GM12878 (cell line): Measurements from ENCODE around the gene SAMD4A. TPM values are rescaled to one million over a fixed set of nuclear protein-coding genes. Genes with fewer than 3 reads are reported as not detected.

Source experiments
- ATAC-seq: fragments of 200-7000 bp; cut with Tn5 transposase; 3 replicates; pipeline ENCODE4 v1.9.1; 2020; ENCODE audit warnings: mild to moderate bottlenecking, moderate library complexity
- BruUV-seq: library from RNA; stranded (reverse); fragments of 400-500 nt; replicated peaks from 2 replicates; lab custom pipeline; 2021; lab: Mats Ljungman, UMichigan
- CTCF ChIA-PET: fragments of 300-600 bp; sonication (Branson Sonifier 250); formaldehyde crosslinking; extraction: SDS; loops from one replicate; lab custom pipeline; 2021; ENCODE audit warnings: inconsistent platforms; lab: Yijun Ruan, JAX
- POLR2A ChIA-PET: fragments of 350-600 bp; formaldehyde crosslinking; extraction: SDS; loops from one replicate; lab custom pipeline; 2021; ENCODE audit warnings: inconsistent platforms; lab: Charles Lee
- RAD21 ChIA-PET: fragments of 300-600 bp; sonication (Branson Sonifier 250); formaldehyde crosslinking; loops from one replicate; lab custom pipeline; 2023; ENCODE audit warnings: antibody characterized with exemption; ENCODE audit not compliant: unreplicated experiment; lab: Charles Lee
- SMC1A ChIA-PET: fragments of 300-600 bp; sonication (Branson Sonifier 250); formaldehyde crosslinking; loops from one replicate; lab custom pipeline; 2023; ENCODE audit not compliant: unreplicated experiment, uncharacterized antibody; lab: Charles Lee
- DNase-seq: peaks from one replicate; pipeline ENCODE4 v3.0.0-alpha.2; 2011; ENCODE audit warnings: low read depth, low spot score
- FAIRE-seq: peaks from 3 replicates; lab custom pipeline; 2011; peaks lifted over from hg19 to GRCh38; lab: Jason Lieb, UNC
- H2AFZ ChIP-seq: 2 replicates; pipeline ENCODE4 v1.6.0; 2011; ENCODE audit warnings: low read depth, low read length, control low read depth; ENCODE audit not compliant: control insufficient read depth
- H3K27ac ChIP-seq: 2 replicates; pipeline ENCODE4 v1.5.1; 2011; ENCODE audit warnings: control low read depth; ENCODE audit not compliant: control insufficient read depth, insufficient read depth
- H3K27me3 ChIP-seq, 2 experiments: replicated peaks in 1 of 2; 2 replicates each; pipeline versions ENCODE4 v1.6.0 to v1.6.1; 2011; ENCODE audit warnings: low read length in 1 of 2; ENCODE audit not compliant: control insufficient read depth in 2 of 2, insufficient read depth in 2 of 2
- H3K36me3 ChIP-seq, 2 experiments: 2 replicates each; pipeline ENCODE4 v1.5.1; 2011; ENCODE audit warnings: low read length in 1 of 2; ENCODE audit not compliant: control insufficient read depth in 2 of 2, insufficient read depth in 2 of 2
- H3K4me1 ChIP-seq: 2 replicates; pipeline ENCODE4 v1.6.1; 2011; ENCODE audit warnings: mild to moderate bottlenecking, low read length, moderate library complexity, mixed read lengths; ENCODE audit not compliant: control insufficient read depth, insufficient read depth
- H3K4me2 ChIP-seq: 2 replicates; pipeline ENCODE4 v1.6.0; 2011; ENCODE audit warnings: control low read depth; ENCODE audit not compliant: control insufficient read depth, insufficient read depth
- H3K4me3 ChIP-seq: fragments of 200-600 bp; sonication (generic); 2 replicates; pipeline ENCODE4 v1.5.1; 2016
- H3K79me2 ChIP-seq: 2 replicates; pipeline ENCODE4 v1.6.0; 2011; ENCODE audit warnings: low read length; ENCODE audit not compliant: control insufficient read depth, insufficient read depth
- H3K9ac ChIP-seq: 2 replicates; pipeline ENCODE4 v1.8.0; 2011; ENCODE audit warnings: low read length, control low read depth, mixed read lengths; ENCODE audit not compliant: control insufficient read depth, insufficient read depth
- H3K9me3 ChIP-seq: replicated peaks from 3 replicates; pipeline ENCODE4 v1.5.1; 2011; ENCODE audit warnings: mild to moderate bottlenecking, low read length; ENCODE audit not compliant: control insufficient read depth, insufficient read depth
- H4K20me1 ChIP-seq: 2 replicates; pipeline ENCODE4 v1.6.0; 2011; ENCODE audit not compliant: control insufficient read depth, insufficient read depth
- BACH1 ChIP-seq: fragments of 450-650 bp; IDR thresholded peaks from 2 replicates; pipeline ENCODE4 v1.6.1; 2017; ENCODE audit warnings: mild to moderate bottlenecking, borderline replicate concordance
- CUX1 ChIP-seq: IDR thresholded peaks from 2 replicates; pipeline ENCODE4 v1.6.1; 2012; ENCODE audit warnings: improper control_type of control experiment, low read depth, low read length; ENCODE audit not compliant: insufficient replicate concordance
- EGR1 ChIP-seq, 2 experiments: IDR thresholded peaks; 1 replicate in 1 of 2; 2 replicates in 1 of 2; pipeline ENCODE4 v1.6.1; 2011 to 2012; ENCODE audit warnings: low read depth in 2 of 2, low read length in 2 of 2, borderline replicate concordance in 1 of 2, mild to moderate bottlenecking in 1 of 2, moderate library complexity in 1 of 2
- JUND ChIP-seq: IDR thresholded peaks from 2 replicates; pipeline ENCODE4 v1.6.1; 2012; ENCODE audit warnings: low read depth, mild to moderate bottlenecking, low read length, improper control_type of control experiment, moderate library complexity
- MLLT1 ChIP-seq: fragments of 450-650 bp; IDR thresholded peaks from 2 replicates; pipeline ENCODE4 v1.6.1; 2016; ENCODE audit warnings: mild to moderate bottlenecking
- NFIC ChIP-seq: IDR thresholded peaks from 2 replicates; pipeline ENCODE4 v1.6.1; 2012; ENCODE audit warnings: low read depth, mild to moderate bottlenecking, inconsistent platforms, low read length, moderate library complexity
- NRF1 ChIP-seq: conservative IDR thresholded peaks from 2 replicates; pipeline ENCODE4 v1.6.1; 2011; ENCODE audit warnings: mild to moderate bottlenecking, low read depth, low read length, improper control_type of control experiment
- PKNOX1 ChIP-seq: fragments of 450-650 bp; IDR thresholded peaks from 2 replicates; pipeline ENCODE4 v1.6.1; 2016; ENCODE audit warnings: mild to moderate bottlenecking
- PML ChIP-seq: IDR thresholded peaks from 2 replicates; pipeline ENCODE4 v1.6.1; 2012; ENCODE audit warnings: low read length, inconsistent platforms
- SIX5 ChIP-seq: IDR thresholded peaks from 2 replicates; pipeline ENCODE4 v1.6.1; 2011; ENCODE audit warnings: mild to moderate bottlenecking, low read depth, low read length, moderate library complexity; ENCODE audit not compliant: severe bottlenecking
- SREBF1 ChIP-seq: IDR thresholded peaks from 2 replicates; pipeline ENCODE4 v1.6.1; 2012; ENCODE audit warnings: mild to moderate bottlenecking, low read length
- ZNF24 ChIP-seq: fragments of 450-650 bp; IDR thresholded peaks from 2 replicates; pipeline ENCODE4 v1.6.1; 2017; ENCODE audit warnings: antibody characterized with exemption, mild to moderate bottlenecking
- ZSCAN29 ChIP-seq: fragments of 450-650 bp; IDR thresholded peaks from 2 replicates; pipeline ENCODE4 v1.6.1; 2017; ENCODE audit warnings: mild to moderate bottlenecking, moderate library complexity
- WGBS: methylation state at CpG from one replicate; pipeline ENCODE4 v1.1.6; 2016; ENCODE audit warnings: low lambda C conversion rate; ENCODE audit not compliant: insufficient replicate concordance, insufficient coverage; ENCODE audit errors: missing lambda C conversion rate; 5-methylcytosine and 5-hydroxymethylcytosine counted together
- in situ Hi-C: fragments of 300-500 bp; cut with MboI; formaldehyde crosslinking; loops from 9 replicates; pipeline ENCODE4 v1.14.3; 2018; ENCODE audit warnings: mixed read lengths
- intact Hi-C: fragments of 100-400 bp; cut with micrococcal nuclease; formaldehyde crosslinking; loops from one replicate; pipeline ENCODE4 v1.14.2; 2022; ENCODE audit not compliant: unreplicated experiment
- polyA plus RNA-seq, 11 experiments: library from polyadenylated mRNA; depleted of rRNA in 4 of 11; unstranded in 6 of 11; stranded (reverse) in 5 of 11; fragments of >200 nt; fragmentation: Nextera tagmentation in 4 of 11; fragmentation: Illumina TruSeq in 1 of 11; extraction: Ambion mirVana in 4 of 11; extraction: Trizol in 1 of 11; gene quantifications; 1 replicate in 1 of 11; 2 replicates in 10 of 11; pipeline versions ENCODE4 v1.2.1 to v1.2.3, GENCODE V29; 2011 to 2016; ENCODE audit warnings: inconsistent platforms in 2 of 11, missing spikeins in 2 of 11, low read depth in 1 of 11
- total RNA-seq, 4 experiments: library from RNA; depleted of rRNA in 3 of 4; stranded (reverse); fragments of >200 nt in 3 of 4; fragmentation: Illumina TruSeq in 1 of 4; extraction: Trizol in 1 of 4; gene quantifications; 2 replicates each; pipeline versions ENCODE4 v1.2.1 to v1.2.3, GENCODE V29; 2013 to 2021

Gene SAMD4A
- total and polyA plus RNA-seq, 10 of the 15 experiments (the other 5 are each of a cell fraction or from before 2014, with no cell fraction given): 0.05 to 0.56 (median 0.31) TPM

GRCh38 chr14:54614296-54614695, 47.4 kb downstream of the SAMD4A start:
- Histone ChIP-seq H3K27ac (no peak overlapping the region), H4K20me1 (no peaks in the 10 kb centered on the region), H3K9me3 (no peaks in the 10 kb centered on the region), H3K9ac (no peak overlapping the region), H3K4me3 (no peak overlapping the region), H3K4me1 (no peaks in the 10 kb centered on the region), H3K79me2 (no peaks in the 10 kb centered on the region), H2AFZ (no peak overlapping the region), H3K27me3 (no peaks in the 10 kb centered on the region), H3K36me3 (no peaks in the 10 kb centered on the region), H3K4me2 (no peak overlapping the region)
- DNase-seq (no peak), FAIRE-seq (no peak), ATAC-seq (no peak)
- in situ Hi-C loops (no loop called here), intact Hi-C loops (no loop called here)
- ChIA-PET SMC1A (interaction anchor here (0.9 kb wide), 1 partner anchor 18 kb away, joined by 4 read pairs; no protein-coding TSS in a partner anchor), POLR2A (no interaction called here), RAD21 (no interaction called here), CTCF (no interaction called here)
- 89% methylated on average over 3 of the region's 3 CpGs for WGBS
- no TSS peak for BruUV-seq
- no peak for TF ChIP-seq NFIC
- no peak for TF ChIP-seq EGR1 (IDR thresholded peaks at IDR 0.05; ENCODE audit: borderline replicate concordance in 1 of 2, low read depth in 2 of 2, low read length in 2 of 2)
- TF ChIP-seq CUX1: no peak
- TF ChIP-seq PML: no peak
- TF ChIP-seq NRF1: no peak
- no peak for TF ChIP-seq ZSCAN29
- TF ChIP-seq ZNF24: no peak
- TF ChIP-seq MLLT1: no peak
- TF ChIP-seq SREBF1: no peak
- TF ChIP-seq SIX5: no peak
- no peak for TF ChIP-seq BACH1
- TF ChIP-seq JUND: no peak
- TF ChIP-seq PKNOX1: no peak
